K562 (cell line): ENCODE results near the gene SCFD2.

Source experiments
- BHLHE40 ChIP-seq: IDR thresholded peaks from 2 replicates; pipeline ENCODE4 v1.6.1; 2011; ENCODE audit warnings: low read length, improper control_type of control experiment
- CBX1 ChIP-seq: sonication (generic); IDR thresholded peaks from 2 replicates; pipeline ENCODE4 v1.6.1; 2016; ENCODE audit warnings: antibody characterized with exemption, low read depth, mild to moderate bottlenecking
- ERF ChIP-seq: fragments of 450-650 bp; formaldehyde crosslinking; IDR thresholded peaks from 2 replicates; pipeline ENCODE4 v1.4.0; 2020; ENCODE audit warnings: mild to moderate bottlenecking, mixed read lengths
- HDAC2 ChIP-seq: fragments of 450-650 bp; IDR thresholded peaks from 2 replicates; pipeline ENCODE4 v1.6.1; 2016; ENCODE audit warnings: mild to moderate bottlenecking
- MXI1 ChIP-seq: IDR thresholded peaks from 2 replicates; pipeline ENCODE4 v1.6.1; 2011; ENCODE audit warnings: low read depth, mild to moderate bottlenecking, improper control_type of control experiment, low read length
- PTRF ChIP-seq: fragments of 450-650 bp; IDR thresholded peaks from 2 replicates; pipeline ENCODE4 v1.6.1; 2016; ENCODE audit warnings: mild to moderate bottlenecking, missing genetic modification characterization, missing compliant biosample characterization
- TEAD4 ChIP-seq, 2 experiments: sonication (generic) in 1 of 2; formaldehyde crosslinking in 1 of 2; IDR thresholded peaks; 2 replicates each; pipeline versions ENCODE4 v1.6.1 to v1.8.0; 2012 to 2022; ENCODE audit warnings: borderline replicate concordance in 1 of 2, inconsistent platforms in 1 of 2, low read length in 1 of 2, mild to moderate bottlenecking in 1 of 2, missing genetic modification reagents in 1 of 2
- ZNF253 ChIP-seq: fragments of 250-450 bp; sonication (Bioruptor Pico); conservative IDR thresholded peaks from 2 replicates; pipeline ENCODE4 v1.6.1; 2021; ENCODE audit warnings: mild to moderate bottlenecking
- ZZZ3 ChIP-seq: fragments of 450-650 bp; IDR thresholded peaks from 2 replicates; pipeline ENCODE4 v1.6.1; 2016; ENCODE audit warnings: antibody characterized with exemption, mild to moderate bottlenecking, moderate library complexity

DNA sequence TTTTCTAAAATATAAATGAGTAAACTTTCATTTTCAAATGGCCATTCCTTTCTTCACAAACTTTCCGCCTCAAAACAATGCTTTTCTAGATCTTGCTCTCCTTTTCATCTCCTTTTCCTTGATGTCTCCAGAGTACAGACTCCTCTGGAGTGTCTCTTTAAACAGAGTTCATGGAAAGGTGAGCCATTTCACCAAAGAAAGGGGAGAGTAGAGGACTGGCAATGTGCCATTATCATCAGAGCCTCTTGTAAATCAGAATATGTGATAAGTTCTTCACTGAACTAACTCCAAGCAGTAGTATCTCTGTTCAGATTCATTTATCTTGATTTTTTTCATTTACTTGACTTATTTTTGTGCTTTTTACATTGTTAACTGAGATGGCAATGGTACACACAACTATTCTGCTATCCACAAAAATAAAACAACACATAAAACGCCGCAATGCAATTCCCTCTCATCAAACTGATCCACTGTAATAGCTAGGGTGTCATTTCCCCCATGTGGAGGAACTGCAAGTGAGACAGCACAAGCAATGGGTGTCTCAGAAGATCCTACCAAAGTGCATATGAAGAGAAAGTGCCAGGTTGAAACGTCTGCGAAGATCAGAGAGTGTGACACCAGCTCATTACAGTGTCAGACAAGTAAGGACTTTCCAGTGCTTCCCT, 378.3 kb downstream of the SCFD2 start:
- TF ChIP-seq MXI1: no peak
- TF ChIP-seq PTRF (tag): no peak
- TF ChIP-seq ZNF253 (CRISPR knock-in tag): no peak
- TF ChIP-seq ZZZ3: no peak
- no peak for TF ChIP-seq TEAD4 (IDR thresholded peaks at IDR 0.05; ENCODE audit: low read length)
- TF ChIP-seq TEAD4 (CRISPR knock-in tag; IDR thresholded peaks at IDR 0.05; ENCODE audit: borderline replicate concordance): no peak
- TF ChIP-seq HDAC2: no peak
- no peak for TF ChIP-seq ERF (CRISPR knock-in tag)
- no peak for TF ChIP-seq CBX1
- TF ChIP-seq BHLHE40: no peak
